Mesenteric fat pad (tissue), 1 donor: ENCODE data around the gene COL24A1. TPM values are rescaled to one million over a fixed set of nuclear protein-coding genes. Genes with fewer than 3 reads are reported as not detected.

Source experiments
- DNase-seq: peaks from one replicate; pipeline ENCODE4 v3.0.0-alpha.2; 2020; ENCODE audit warnings: low spot score
- long read RNA-seq: library from polyadenylated mRNA; unstranded; transcript quantifications from one replicate; pipeline ENCODE4 v2.0.0, GENCODE V29; 2020
- total RNA-seq: library from RNA; stranded (reverse); fragmentation: NEBNext Ultra II Directional; extraction: Animal tissue kit (Norgen Biotek cat#: 25700); gene quantifications from one replicate; pipeline ENCODE4 v1.2.1, GENCODE V29; 2021
- donor health status: DM: yes; HTN: yes; CAD: no.

Gene COL24A1
- total RNA-seq = 0.32 TPM
- long read RNA-seq = 0 reads

GRCh38 chr1:86156566-86157455 lies at the start of gene COL24A1:
Gene COL24A1, minus strand, starts transcription at chr1:86156772. Its CDS starts 376 bp downstream, at chr1:86156396.
- peak; percentile 87 for DNase-seq

GRCh38 chr1:86205741-86206140 lies 49.2 kb upstream of the COL24A1 start:
- DNase-seq = no peak

GRCh38 chr1:86202552-86203340 lies 46.2 kb upstream of the COL24A1 start:
- DNase-seq = no peak

GRCh38 chr1:86201311-86201710 lies 44.7 kb upstream of the COL24A1 start:
- DNase-seq = no peak

DNA sequence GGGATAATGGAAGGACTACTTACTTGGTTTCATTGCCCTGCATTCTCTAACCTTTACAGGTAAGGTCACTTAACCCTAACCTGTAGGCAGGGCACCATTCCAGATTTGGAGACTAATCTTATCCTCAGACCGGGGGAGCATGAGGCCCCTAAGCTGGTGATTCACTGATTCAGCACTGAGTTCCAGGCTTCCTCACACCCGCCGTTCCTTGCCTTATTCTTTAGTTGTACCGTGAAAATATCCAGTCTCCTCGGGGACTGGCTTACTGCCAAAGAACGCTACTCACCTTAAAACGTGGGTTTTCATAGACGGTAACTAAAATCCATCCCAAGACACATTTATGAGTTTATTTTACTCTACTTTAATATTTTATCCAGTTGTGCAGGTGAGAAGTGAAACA lies 44.3 kb upstream of the COL24A1 start:
- no peak for DNase-seq

- DNase-seq = no peak
These were observed 40.8 kb upstream of the COL24A1 start for GRCh38 chr1:86197206-86197855.

DNA sequence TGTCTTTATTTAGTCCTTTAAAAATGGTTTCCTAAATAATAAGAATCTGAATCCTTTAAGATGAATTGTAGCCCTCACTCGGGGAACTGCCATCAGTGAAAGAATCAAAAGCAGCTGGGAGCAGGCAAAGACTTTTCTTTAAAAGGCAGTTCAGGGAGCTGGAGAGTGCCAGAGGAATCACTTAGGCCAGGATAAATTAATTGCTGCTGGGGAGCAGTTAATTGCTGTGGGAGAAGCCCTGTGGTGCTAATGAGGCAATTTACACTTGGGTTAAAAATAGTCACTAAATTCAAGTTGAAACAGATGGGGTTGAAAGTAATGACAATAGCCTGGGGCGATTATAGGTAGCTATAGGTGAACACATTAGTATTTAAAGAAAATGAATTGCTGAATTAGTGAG lies 38.7 kb upstream of the COL24A1 start:
- DNase-seq = no peak

GRCh38 chr1:86194491-86195034 lies 38.0 kb upstream of the COL24A1 start:
- DNase-seq = no peak

- no peak for DNase-seq
These were observed 35.8 kb upstream of the COL24A1 start for GRCh38 chr1:86192417-86192816.

DNA sequence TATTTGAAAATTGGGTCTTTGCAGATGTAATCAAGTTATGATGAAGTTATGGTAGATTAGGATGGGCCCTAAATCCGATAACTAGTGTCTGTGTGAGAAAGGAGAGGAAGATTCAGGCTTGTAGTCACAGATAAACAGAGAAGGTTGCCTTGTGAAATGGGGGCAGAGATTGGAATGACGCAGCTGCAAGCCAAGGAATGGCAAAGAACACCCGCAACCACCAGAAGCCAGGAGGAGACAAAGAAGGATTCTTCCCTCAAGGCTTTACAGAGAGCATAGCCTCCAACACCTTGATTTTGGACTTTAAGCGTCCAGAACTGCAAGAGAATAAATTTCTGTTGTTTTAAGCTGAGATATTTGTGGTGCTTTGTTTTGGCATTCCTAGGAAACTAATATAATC lies 35.4 kb upstream of the COL24A1 start:
- DNase-seq = no peak

GRCh38 chr1:86190873-86191272 lies 34.3 kb upstream of the COL24A1 start:
- no peak for DNase-seq

DNA sequence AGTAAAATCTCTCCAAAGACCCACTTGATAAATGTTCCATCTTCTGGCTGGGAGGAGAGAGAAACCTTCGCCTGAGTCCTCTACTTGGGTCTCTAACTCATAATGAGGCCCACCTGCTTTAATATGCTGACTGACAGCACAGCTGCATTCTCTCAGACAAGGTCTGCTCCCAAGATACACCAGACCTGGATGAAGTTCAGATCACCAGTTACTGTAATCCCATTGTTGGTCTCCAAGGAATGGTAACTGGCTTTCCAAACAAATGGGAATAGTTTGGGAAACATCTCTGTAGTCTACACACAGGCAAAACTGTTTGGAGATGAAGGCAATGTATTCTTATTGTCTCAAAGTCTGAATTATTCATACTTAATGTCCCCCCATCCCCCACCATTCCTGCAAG lies 27.9 kb upstream of the COL24A1 start:
- DNase-seq = no peak

GRCh38 chr1:86183810-86184209 lies 27.2 kb upstream of the COL24A1 start:
- no peak for DNase-seq

GRCh38 chr1:86176226-86176625 lies 19.7 kb upstream of the COL24A1 start:
- DNase-seq = no peak

GRCh38 chr1:86175756-86176155 lies 19.2 kb upstream of the COL24A1 start:
- no peak for DNase-seq

DNA sequence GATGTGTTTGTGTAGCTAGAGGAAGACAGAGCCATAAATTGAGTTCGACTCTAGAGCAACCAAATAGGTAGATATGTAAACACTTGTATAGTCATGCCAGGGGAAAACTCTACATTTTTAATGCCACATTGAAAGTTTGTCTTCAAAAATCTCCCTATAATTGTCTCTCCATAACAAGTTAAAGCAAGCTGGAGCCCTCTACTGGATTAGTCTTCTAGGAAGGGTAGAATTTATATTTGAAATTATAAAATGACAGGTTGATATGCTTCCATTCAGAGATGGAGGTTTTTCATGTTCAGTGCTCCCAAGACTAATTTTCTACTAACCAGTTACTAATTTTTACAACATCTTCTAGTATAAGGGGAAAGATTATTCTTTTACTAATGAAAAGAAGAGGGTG lies 13.1 kb upstream of the COL24A1 start:
- DNase-seq = no peak

- no peak for DNase-seq
These were observed 3.2 kb upstream of the COL24A1 start for GRCh38 chr1:86159800-86160199.

DNA sequence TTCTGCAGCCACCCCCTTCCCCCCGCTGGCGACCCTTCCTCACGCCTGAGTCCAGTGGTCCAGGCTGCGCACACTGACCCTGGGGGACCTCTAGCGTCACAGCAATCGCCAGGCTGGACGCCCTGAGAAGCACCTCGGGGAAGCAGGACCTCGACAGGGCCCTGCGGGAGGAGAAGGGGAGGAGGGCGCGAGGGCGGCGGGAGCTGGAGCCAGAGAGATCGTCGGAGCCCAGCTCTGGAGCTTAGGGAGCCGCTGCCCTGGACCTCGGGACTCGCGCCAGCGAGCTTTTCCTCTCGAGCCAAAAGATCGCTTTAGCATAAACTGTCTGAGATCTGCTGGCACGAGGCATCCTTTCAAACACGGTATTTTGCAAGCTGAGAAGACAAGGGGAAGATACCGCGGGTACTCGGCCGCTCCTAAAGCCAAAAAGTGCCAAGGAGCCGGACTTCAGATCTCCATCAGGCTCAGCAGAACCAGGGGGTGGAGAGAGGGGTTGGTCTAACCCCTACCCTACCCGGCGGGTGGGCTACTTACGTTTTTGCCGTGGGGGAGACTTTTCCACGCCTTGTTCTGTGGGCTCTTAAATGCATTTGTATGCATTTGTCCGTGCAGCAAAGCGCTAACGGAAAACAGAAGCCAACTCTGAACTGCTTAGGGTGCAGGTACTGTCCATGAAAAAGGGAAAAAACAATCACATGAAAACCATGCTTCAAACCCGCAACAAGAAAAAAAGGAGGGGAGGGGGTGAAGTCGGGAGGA lies 586 bp downstream of the COL24A1 start:
- peak; percentile 81 for DNase-seq

DNA sequence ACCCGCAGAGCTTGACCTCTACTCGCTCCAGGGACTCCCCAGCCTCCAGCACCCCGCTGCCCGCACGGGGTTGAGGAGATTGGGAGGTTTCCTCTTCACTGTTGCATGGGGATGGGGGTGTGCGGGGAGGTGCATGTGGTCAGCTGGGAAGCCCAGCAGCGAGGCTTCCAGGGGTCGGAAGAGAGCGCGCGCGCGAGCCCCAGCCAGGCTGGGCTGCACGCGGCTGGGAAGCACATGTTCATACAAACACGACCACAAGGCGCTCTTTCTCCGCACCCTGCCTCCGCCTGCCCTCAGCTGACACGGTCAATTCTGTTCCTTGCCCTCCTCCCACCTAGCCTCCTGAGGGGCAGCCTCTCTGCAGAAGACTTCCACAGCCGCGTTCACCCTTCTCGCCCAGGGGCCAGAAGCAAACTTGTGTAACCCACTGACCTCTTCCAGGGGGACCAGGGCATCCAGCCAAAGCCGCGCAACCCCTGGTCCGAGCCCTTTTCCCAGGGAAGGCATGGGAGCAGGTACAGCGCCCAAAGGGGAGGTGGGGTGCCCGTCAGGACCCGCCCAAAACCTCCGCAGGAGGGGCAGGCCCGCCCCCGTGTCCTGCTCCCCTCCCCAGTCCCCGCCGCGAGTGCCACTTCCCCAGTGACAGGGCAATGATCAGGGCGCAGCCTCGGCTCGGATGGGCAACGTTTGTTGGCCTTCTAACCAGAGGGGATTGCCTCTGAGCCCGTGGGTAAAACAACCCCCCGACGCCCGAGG lies 1.3 kb downstream of the COL24A1 start:
- peak; percentile 89 for DNase-seq

DNA sequence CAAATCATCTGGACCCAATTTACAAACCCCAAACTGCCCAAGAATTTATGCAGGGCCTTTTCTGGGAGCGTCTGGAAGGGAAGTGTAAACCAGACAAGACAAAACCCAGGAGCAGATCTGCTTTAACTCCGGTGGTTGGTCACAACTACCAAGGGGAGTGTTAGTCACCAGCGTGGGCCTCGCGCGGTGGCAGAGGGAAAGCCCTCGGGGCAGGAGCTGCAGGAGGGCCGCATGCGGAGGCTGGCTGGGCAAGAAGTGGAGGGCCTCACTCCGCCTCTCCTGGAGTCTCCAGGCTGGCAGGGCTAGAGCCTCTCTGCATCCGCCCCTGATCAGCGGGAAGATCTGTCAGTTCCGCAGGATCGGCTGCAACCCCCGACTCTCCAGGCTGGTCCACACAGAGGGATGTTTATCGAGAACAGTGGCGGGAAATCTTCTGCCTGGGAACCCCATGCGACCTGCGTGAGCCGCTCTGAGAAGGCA lies 2.0 kb downstream of the COL24A1 start:
- peak; percentile 86 for DNase-seq
